ENCODE results near the gene UBALD2. TPM values are rescaled to one million over a fixed set of nuclear protein-coding genes. Genes with fewer than 3 reads are reported as not detected.

The UBALD2 gene
- total and polyA plus RNA-seq, 2 of the 13 experiments (the other 11 are each of a cell fraction or from before 2014, with no cell fraction given) = 3.3 to 89.7 TPM

- TF ChIP-seq, protein P1, sequence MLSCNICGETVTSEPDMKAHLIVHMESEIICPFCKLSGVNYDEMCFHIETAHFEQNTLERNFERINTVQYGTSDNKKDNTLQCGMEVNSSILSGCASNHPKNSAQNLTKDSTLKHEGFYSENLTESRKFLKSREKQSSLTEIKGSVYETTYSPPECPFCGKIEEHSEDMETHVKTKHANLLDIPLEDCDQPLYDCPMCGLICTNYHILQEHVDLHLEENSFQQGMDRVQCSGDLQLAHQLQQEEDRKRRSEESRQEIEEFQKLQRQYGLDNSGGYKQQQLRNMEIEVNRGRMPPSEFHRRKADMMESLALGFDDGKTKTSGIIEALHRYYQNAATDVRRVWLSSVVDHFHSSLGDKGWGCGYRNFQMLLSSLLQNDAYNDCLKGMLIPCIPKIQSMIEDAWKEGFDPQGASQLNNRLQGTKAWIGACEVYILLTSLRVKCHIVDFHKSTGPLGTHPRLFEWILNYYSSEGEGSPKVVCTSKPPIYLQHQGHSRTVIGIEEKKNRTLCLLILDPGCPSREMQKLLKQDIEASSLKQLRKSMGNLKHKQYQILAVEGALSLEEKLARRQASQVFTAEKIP (CRISPR knock-in tag; IDR thresholded peaks at IDR 0.05; ENCODE audit: borderline replicate concordance) = no peak
- no peak for TF ChIP-seq CAMTA2 (CRISPR knock-in tag; IDR thresholded peaks at IDR 0.05; ENCODE audit: borderline replicate concordance)
- no peak for TF ChIP-seq MTA3 (CRISPR knock-in tag; IDR thresholded peaks at IDR 0.05)
- no peak for TF ChIP-seq HOXA5 (CRISPR knock-in tag; IDR thresholded peaks at IDR 0.05)
- no peak for TF ChIP-seq ZNF362 (CRISPR knock-in tag; IDR thresholded peaks at IDR 0.05; ENCODE audit: borderline replicate concordance)
- TF ChIP-seq ZBTB26 (CRISPR knock-in tag; IDR thresholded peaks at IDR 0.05; ENCODE audit: borderline replicate concordance) = 0 out of 2 replicates have a peak, but pooled peaks have one; percentile 32
- TF ChIP-seq, protein P2, sequence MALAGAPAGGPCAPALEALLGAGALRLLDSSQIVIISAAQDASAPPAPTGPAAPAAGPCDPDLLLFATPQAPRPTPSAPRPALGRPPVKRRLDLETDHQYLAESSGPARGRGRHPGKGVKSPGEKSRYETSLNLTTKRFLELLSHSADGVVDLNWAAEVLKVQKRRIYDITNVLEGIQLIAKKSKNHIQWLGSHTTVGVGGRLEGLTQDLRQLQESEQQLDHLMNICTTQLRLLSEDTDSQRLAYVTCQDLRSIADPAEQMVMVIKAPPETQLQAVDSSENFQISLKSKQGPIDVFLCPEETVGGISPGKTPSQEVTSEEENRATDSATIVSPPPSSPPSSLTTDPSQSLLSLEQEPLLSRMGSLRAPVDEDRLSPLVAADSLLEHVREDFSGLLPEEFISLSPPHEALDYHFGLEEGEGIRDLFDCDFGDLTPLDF (CRISPR knock-in tag; IDR thresholded peaks at IDR 0.05) = no peak
- TF ChIP-seq ZNF768 (CRISPR knock-in tag; IDR thresholded peaks at IDR 0.05) = no peak
- no peak for TF ChIP-seq ZNF777 (CRISPR knock-in tag; IDR thresholded peaks at IDR 0.05)
- no peak for TF ChIP-seq MED8 (CRISPR knock-in tag; IDR thresholded peaks at IDR 0.05; ENCODE audit: insufficient replicate concordance)
- TF ChIP-seq ZNF878 (CRISPR knock-in tag; IDR thresholded peaks at IDR 0.05) = 0 out of 2 replicates have a peak, but pooled peaks have one; percentile 19
- no peak for TF ChIP-seq BRF2 (CRISPR knock-in tag; IDR thresholded peaks at IDR 0.05)
- no peak for TF ChIP-seq RARG (CRISPR knock-in tag; IDR thresholded peaks at IDR 0.05; ENCODE audit: low read depth)
- TF ChIP-seq ZNF33A (CRISPR knock-in tag; IDR thresholded peaks at IDR 0.05; ENCODE audit: borderline replicate concordance) = no peak
- TF ChIP-seq CENPBD1 (CRISPR knock-in tag; IDR thresholded peaks at IDR 0.05; ENCODE audit: borderline replicate concordance, low read depth) = no peak
- no peak for TF ChIP-seq SIN3A (IDR thresholded peaks at IDR 0.05; ENCODE audit: borderline replicate concordance, low read depth, low read length)
- TF ChIP-seq, protein P3, sequence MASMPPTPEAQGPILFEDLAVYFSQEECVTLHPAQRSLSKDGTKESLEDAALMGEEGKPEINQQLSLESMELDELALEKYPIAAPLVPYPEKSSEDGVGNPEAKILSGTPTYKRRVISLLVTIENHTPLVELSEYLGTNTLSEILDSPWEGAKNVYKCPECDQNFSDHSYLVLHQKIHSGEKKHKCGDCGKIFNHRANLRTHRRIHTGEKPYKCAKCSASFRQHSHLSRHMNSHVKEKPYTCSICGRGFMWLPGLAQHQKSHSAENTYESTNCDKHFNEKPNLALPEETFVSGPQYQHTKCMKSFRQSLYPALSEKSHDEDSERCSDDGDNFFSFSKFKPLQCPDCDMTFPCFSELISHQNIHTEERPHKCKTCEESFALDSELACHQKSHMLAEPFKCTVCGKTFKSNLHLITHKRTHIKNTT (CRISPR knock-in tag; IDR thresholded peaks at IDR 0.05) = no peak
- 0 out of 2 replicates have a peak, but pooled peaks have one; percentile 28 for TF ChIP-seq SPEN (CRISPR knock-in tag; IDR thresholded peaks at IDR 0.05; ENCODE audit: low read depth)
Measured at GRCh38 chr17:76246080-76247066, 18.8 kb upstream of the UBALD2 start (continued).

Data from HepG2 (cell line).